OCI-M2 (cell line): ENCODE results near the gene PIN1.

ENCODE experiments used
- DNase-seq: peaks from one replicate; lab custom pipeline; 2025; ENCODE audit not compliant: unreplicated experiment; lab: John Stamatoyannopoulos, UW

Gene PIN1

GRCh38 chr19:9856609-9857008, 21.5 kb downstream of the PIN1 start:
- no peak for DNase-seq

DNA sequence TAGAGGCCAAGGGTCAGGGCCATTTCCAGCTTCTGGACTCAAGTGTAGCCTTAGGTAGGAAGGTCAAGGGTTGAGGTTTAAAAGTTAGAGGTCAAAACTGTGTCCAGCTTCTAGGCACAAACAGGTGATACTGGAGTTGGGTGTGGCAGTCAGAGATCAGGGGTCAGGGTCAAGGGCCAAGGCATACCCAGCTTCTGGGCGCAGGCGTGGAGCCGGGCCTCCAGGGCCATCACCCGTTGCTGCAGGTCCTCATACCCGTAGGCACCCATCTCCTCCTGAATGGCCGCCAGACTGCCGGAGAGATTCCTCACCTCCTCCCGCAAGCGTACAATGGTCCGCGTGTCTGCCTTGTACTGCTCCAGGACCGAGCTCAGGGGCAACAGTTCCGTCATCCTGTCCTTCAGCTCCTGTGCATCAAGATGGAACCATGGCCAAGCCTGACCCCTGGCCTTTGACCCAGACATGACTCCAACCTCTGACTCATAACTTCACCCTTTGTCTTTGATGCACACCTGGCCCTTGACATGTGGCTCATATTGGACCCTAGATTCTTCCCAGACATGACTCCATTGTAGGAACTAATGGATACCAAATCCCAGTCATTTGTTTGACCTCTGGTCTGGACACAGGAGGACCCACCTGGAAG, 22.1 kb downstream of the PIN1 start:
- DNase-seq, result no peak

DNA sequence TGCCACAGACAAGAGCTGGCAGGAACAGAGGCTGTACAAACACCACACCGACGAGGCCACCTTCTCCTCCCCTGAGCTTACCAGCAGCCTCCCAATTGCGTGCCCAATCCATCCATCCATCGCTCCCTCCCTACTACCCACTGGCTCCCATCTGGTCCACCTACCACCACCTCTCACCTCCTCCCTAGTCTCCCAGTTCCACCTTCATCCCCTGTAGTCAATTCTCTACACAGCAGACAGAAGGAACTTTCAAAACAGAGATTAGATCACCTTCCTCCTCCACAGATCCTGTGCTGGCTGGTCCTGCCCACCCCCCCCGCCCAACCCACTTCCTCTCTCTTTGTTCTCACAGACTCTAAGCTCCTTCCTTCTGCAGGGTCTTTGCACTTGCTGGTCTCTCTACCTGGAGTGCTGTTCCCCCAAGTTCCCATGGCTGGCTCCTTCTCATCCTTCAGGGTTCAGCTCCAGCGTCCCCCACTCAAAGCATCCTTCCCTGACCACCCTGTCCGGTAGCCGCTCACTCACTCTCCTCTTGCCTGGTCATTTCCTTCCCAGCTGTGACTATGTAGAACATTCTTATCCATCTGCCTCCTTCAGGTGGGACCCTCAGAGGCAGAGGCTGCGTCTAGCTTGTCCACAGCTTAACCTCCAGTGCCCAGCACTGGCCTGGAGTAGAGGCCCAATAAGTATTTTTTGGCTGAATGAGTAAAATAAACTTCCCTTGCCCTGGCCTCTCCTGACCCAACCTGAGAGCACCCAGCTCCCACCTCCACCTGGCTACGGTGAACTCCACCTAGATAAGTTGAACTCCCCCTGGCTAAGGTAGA, 23.0 kb downstream of the PIN1 start:
- no peak for DNase-seq

DNA sequence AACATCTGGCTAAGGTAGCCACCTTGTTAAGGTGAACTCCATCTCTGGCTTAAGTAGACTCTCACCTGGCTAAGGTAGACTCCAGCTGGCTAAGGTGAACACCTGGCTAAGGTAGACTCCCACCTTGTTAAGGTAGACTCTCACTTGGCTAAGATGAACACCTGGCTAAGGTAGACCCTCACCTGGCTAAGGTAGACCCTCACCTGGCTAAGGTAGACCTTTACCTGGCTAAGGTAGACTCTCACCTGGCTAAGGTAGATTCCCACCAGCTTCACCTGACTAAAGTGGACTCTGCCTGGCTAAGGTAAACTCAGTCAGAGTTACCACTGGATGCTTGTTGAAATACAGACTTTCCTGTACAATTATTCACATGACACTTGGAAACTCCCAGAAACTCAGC, 23.6 kb downstream of the PIN1 start:
- DNase-seq, result no peak

DNA sequence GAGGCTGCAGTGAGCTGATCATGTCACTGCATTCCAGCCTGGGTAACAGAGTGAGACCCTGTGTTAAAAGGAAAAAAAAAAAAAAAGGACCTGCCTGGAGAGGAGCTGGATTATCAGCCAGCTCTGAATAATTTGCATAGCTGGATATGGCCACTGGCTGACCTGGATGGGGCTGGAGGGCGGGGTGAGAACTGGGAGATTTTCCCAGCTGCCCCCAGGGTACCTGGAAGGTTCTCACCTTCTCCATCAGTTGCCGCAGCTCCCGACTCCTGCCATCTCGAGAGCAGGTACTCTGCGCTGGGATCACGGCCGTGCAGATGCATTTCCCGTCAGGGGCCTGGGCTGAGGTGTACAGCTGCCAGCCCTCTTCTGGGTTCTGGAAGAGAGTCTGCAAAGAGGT, 25.3 kb downstream of the PIN1 start:
- no peak for DNase-seq

GRCh38 chr19:9861503-9861902, 26.4 kb downstream of the PIN1 start:
- DNase-seq, result no peak

- DNase-seq, result no peak
Measured at GRCh38 chr19:9862938-9863337, 27.8 kb downstream of the PIN1 start.

GRCh38 chr19:9863759-9864158, 28.6 kb downstream of the PIN1 start:
- no peak for DNase-seq

DNA sequence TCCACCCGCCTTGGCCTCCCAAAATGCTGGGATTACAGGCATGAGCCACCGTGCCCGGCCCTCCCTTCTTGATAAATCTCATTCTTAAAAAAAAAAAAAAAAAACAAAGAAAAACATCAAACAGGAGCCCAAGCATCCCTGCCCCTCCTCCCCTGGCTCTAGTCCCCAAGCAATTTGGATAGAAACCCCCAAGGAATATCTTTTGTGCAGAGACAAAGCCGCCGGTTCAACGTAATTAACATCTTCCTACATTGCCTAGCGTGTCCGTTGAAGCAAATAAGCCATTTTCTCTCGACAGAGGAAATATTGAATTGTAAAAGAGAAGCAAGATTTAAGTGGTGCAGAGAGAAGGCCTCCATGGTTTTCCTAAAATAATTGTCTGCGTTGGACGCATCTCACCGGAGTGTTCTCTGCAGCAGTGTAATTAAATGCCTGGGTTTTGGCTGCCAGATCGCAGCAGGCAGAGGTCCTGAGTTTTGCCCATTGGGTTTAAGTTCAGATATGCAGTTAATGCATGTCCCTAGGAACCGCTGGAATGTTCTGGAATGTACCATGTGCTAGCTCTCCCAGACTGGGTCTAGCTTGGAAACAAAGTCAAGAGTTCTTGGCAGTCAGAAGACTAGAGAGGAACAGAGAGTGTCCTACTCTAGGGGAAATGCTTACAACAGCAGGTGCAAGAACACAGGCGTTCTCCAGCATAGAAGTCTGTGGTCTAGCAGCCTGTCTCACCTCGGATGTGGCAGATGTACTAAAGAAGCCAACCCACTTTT, 30.8 kb downstream of the PIN1 start:
- no peak for DNase-seq

DNA sequence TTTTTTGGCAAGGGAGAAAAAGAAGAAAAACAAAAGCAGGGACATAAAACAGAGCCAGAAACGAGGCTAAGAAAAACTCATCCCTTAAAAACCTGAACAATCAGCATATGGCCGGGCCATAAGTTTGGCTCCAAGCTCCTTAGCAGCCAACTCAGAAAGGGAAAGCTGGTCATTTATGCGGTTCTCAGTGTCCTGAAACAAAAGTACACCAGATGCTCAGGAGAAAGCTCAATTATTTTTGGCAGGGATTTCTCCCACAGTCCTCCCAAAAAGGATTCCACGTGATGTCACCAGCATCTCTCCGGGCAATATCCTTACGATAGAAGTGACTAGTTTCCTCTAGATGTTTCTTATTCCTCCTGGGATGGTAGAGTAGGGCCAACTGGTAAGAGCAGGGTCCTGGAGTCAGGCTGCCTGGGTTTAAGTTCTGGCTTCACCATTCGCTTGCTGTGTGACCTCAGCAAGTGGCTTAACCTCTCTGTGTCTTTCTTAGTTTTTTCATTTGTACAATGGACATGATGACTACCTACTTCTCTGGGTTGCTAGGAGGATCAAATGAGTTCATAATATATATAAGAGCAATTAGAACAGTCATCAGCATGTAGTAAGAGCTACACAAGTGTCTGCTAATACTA, 34.0 kb downstream of the PIN1 start:
- DNase-seq, result no peak

DNA sequence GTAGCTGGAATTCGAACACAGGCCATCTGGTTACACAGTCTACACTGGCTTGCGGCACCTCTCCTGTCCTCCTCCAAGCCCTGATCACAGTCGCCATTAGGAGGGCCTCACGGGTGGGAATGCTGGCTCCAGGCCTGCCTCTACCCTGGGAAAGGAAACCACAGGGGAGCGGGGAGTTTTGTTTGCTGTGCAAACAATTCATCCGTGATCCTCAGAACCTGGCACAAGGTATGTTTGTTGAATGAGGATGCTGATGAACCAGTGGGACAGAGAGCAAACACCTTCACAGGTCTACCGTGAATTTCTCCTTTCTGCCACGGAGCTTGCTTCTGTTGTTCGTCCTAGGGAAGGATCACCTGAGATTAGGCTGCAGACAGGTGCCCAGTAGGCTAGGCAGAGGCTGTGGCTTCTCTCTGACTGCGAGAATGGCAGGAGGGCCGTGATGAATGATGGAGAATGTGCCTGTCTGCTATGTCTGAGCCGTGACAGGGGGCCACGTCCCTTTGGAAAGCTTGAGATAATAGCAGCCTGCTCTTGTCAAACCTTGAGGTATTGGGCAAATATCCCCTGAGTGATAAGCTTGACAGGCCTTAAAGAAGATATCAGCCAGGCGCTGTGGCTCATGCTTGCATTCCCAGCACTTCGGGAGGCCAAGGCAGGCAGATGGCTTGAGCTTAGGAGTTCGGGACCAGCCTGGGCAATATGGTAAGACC, 36.7 kb downstream of the PIN1 start:
- no peak for DNase-seq

DNA sequence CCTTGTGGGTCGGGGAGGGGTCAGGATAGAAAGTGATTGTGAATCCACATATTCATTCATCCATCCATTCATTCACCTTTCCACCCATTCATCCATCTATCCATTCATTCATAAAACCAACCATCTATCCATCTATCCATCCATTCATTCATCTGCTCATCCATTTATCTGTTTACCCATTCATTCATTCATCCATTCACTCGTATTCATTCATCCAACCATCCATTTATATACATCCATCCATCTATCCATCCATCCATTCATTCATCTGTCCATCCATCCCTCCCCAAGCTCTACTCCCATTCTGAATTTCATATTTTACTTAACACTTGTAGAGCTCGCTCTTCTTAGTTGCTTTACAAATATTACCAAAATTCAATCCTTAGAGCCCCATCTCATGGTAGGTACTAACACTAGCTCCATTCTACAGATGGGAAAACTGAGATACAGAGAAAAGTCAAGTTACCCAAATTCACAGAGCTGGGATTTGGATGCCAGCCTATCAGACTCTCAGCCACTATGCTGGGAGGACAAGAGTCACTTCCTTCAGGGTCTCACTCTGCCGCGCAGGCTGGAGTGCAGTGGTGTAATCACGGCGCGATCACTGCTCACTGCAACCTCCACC, 37.6 kb downstream of the PIN1 start:
- DNase-seq, result no peak

DNA sequence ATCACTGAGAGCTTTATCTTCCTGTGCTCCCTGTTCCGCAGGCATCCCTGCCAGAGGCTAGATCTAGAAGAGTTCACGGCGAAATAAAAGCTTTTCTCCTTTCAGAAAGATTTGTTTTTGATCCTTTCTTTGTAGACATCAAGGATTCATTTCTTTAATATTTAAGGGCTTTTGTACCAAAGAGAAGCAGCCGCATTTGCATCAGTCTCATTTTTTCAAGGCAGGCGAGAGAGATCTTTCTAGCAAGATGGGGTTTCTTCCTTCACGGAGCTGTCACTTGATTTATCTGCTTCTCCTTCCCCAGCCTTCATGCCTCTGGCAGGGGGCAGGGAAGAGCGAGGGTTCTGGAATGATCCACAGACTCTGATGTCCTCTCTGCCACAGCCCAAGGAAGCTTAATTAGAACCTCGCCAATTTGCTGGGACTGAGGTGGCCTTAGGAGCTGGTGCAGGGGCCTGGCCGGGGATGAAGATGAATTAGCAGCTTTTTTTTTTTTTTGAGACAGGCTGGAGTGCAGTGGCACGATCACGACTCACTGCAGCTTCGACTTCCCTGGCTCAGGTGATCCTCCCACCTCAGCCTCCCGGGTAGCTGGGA, 40.0 kb downstream of the PIN1 start:
- DNase-seq, result no peak

DNA sequence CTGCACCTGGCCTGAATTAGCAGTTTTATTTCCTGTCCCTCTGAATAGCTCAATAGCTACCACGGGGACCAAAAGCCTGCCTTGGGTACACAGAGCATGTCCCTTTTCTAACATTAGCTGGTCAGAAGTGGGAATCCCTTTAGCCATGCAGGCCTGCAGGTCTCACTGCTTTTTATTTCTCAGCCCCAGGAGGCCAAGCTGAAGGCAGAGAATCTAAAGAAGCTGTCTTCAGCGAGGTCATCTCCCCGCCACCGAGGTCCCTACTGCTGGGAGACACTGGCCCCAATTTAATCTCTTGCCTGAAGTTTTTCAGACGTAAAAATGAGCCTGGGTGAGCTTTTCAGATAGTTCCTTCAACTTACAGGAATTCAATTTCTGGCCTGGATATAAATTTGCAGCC, 40.7 kb downstream of the PIN1 start:
- DNase-seq, result no peak

GRCh38 chr19:9877780-9878510, 42.8 kb downstream of the PIN1 start:
- no peak for DNase-seq

- no peak for DNase-seq
Measured at GRCh38 chr19:9878511-9879196, 43.5 kb downstream of the PIN1 start.

DNA sequence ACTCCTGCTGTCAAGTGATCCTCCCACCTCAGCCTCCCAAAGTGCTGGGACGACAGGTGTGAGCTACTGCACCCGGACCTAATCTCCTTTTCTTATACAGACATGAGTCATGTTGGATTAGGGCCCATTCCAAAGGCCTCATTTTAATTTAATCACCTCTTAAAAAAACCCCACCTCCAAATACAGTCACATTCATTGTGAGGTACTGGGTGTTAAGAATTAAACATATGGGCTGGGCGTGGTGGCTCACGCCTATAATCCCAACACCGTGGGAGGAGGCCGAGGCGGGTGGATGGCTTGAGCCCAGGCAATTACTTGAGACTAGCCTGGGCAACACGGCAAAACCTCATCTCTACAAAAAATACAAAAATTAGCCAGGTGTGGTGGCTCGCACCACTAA, 46.6 kb downstream of the PIN1 start:
- DNase-seq, result no peak

- no peak for DNase-seq
Measured at GRCh38 chr19:9883231-9883758, 48.2 kb downstream of the PIN1 start.

GRCh38 chr19:9883764-9884163, 48.6 kb downstream of the PIN1 start:
- DNase-seq, result no peak
